Measurements from ENCODE around the gene EFCAB13.
"Not testable (repeated sequence)": the region's sequence is repeated elsewhere in the genome, so short reads cannot be mapped to it uniquely, and the experiment has no call there.

Gene EFCAB13

GRCh38 chr17:47332287-47332686 is 8.5 kb downstream of the EFCAB13 start:
- no peak for DNase-seq

- DNase-seq, result no peak
Measured at GRCh38 chr17:47335101-47335936, 11.6 kb downstream of the EFCAB13 start.

GRCh38 chr17:47338026-47338425 is 14.3 kb downstream of the EFCAB13 start:
- DNase-seq, result no peak

- no peak for DNase-seq
Measured at GRCh38 chr17:47352848-47353247, 29.1 kb downstream of the EFCAB13 start.

- DNase-seq, result no peak
Measured at GRCh38 chr17:47358652-47359051, 34.9 kb downstream of the EFCAB13 start.

- no peak for DNase-seq
Measured at GRCh38 chr17:47363171-47363570, 39.4 kb downstream of the EFCAB13 start.

GRCh38 chr17:47367257-47367656 is 43.5 kb downstream of the EFCAB13 start:
- no peak for DNase-seq

- no peak for DNase-seq
Measured at GRCh38 chr17:47368262-47368661, 44.5 kb downstream of the EFCAB13 start.

- not testable (repeated sequence) for DNase-seq
Measured at GRCh38 chr17:47370899-47371298, 47.1 kb downstream of the EFCAB13 start.

- no peak for DNase-seq
Measured at GRCh38 chr17:47373002-47373401, 49.2 kb downstream of the EFCAB13 start.

- no peak for DNase-seq
Measured at GRCh38 chr17:47376247-47376646, 52.5 kb downstream of the EFCAB13 start.

GRCh38 chr17:47388825-47389224 is 65.1 kb downstream of the EFCAB13 start:
- no peak for DNase-seq

- DNase-seq, result not testable (repeated sequence)
Measured at GRCh38 chr17:47397532-47398128, 73.9 kb downstream of the EFCAB13 start.

GRCh38 chr17:47400333-47400732 is 76.6 kb downstream of the EFCAB13 start:
- no peak for DNase-seq

- no peak for DNase-seq
Measured at GRCh38 chr17:47401100-47401499, 77.3 kb downstream of the EFCAB13 start.

GRCh38 chr17:47404006-47404405 is 80.3 kb downstream of the EFCAB13 start:
- DNase-seq, result no peak

GRCh38 chr17:47404875-47405274 is 81.1 kb downstream of the EFCAB13 start:
- no peak for DNase-seq

- no peak for DNase-seq
Measured at GRCh38 chr17:47413872-47414271, 90.1 kb downstream of the EFCAB13 start.

- no peak for DNase-seq
Measured at GRCh38 chr17:47414612-47415011, 90.9 kb downstream of the EFCAB13 start.

- DNase-seq, result peak; percentile 78
Measured at GRCh38 chr17:47423406-47424295, 99.9 kb downstream of the EFCAB13 start.

GRCh38 chr17:47425233-47425632 is 101.5 kb downstream of the EFCAB13 start:
- DNase-seq, result not testable (repeated sequence)

GRCh38 chr17:47425887-47426635 is 102.3 kb downstream of the EFCAB13 start:
- not testable (repeated sequence) for DNase-seq
